HG02852 (cell line): Measurements from ENCODE around the gene ZCCHC4.
A peak's percentile ranks its signal among the peaks of the same experiment; 100 is the strongest.

Experiments used
- ATAC-seq: cut with Tn5 transposase; IDR thresholded peaks from one replicate; pipeline ENCODE4 v1.9.1; 2021; ENCODE audit warnings: mild to moderate bottlenecking, moderate library complexity; ENCODE audit not compliant: unreplicated experiment

ZCCHC4 gene, protein sequence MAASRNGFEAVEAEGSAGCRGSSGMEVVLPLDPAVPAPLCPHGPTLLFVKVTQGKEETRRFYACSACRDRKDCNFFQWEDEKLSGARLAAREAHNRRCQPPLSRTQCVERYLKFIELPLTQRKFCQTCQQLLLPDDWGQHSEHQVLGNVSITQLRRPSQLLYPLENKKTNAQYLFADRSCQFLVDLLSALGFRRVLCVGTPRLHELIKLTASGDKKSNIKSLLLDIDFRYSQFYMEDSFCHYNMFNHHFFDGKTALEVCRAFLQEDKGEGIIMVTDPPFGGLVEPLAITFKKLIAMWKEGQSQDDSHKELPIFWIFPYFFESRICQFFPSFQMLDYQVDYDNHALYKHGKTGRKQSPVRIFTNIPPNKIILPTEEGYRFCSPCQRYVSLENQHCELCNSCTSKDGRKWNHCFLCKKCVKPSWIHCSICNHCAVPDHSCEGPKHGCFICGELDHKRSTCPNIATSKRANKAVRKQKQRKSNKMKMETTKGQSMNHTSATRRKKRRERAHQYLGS

DNA sequence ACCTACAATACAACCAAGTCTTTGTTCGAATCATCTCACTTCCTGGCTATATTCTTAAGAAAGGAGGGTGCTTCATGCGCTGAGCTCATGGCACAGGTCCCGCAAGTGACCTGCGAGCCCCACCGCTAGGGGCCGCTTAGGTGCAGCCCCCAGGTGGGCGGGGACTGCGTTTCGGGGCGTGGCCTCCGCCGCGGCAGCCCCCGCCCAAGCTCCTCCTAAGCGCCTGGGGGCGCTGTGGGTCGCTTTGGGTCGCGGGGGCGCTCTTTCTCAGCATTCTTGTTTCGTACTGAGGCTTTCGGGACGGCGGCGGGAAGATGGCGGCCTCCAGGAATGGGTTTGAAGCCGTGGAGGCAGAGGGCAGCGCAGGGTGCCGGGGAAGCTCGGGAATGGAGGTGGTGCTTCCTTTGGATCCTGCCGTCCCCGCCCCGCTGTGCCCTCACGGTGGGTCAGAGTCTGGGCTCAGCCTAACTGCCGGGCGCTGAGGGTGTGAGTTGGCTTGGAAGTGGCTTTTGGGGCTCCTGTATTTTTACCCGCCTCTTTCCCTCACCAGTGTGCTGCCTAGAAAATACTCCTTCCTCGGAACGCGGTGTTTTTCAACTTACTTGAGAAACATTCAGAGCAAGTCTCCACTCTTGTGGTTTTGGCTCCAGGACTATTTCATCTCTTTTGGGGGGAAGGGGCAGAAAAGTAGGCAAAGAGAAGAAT, at the start of gene ZCCHC4:
Gene ZCCHC4 (plus strand): TSS at position 279 of the 705 bp plus-strand sequence. CDS start 36 bp downstream, at position 315.
- peak; percentile 77 for ATAC-seq

DNA sequence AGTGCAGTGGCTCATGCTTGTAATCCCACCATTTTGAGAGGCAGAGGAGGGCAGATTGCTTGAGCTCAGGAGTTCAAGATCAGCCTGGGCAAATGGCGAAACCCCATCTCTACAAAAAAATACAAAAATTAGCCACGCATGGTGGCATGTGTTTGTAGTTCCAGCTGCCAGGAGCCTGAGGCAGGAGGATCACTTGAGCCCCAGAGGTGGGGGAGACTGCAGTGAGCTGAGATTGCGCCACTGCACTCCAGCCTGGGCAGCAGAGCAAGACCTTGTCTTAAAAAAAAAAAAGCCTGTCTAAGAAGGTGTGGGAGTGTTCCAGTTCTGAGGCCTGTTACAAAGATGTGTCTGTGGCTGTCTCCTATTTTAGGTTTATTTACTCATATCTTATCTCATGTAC, 40.7 kb upstream of the ZCCHC4 start:
- no peak for ATAC-seq

DNA sequence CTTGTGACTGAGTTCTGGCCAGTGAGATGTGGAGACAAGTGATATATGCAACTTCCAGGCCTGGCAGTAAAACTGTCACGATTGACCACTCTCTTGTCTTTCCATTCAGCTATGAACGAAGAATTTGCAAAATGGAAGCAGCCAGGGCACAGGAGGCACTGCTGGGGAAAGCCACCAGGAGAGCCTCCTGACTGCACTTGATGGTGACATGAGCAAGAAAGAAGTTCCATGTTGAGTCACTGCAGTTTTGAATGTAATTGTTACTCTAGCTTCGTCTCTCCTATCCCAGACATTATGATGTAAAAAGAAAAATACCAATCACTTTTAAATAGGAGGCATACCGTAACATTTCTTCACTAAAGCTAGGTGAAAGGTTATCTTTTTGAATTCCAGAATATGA, 32.4 kb upstream of the ZCCHC4 start:
- ATAC-seq: no peak

DNA sequence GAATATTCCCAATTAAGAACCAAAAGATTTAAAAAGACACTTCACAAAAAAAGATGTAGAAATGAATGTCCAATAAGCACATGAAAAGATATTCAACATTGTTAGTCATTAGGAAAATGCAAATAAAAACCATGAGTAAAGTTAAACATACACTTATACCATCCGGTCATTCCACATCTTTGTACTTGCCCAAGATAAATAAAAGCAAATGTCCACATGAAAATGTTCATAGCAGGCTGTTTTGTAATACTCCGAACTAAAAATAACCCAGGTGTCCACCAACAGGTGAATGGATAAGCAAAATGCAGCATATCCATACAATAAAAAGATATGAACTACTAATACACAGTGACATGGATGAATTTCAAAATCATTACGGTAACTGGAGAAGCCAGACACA, 28.6 kb upstream of the ZCCHC4 start:
- no peak for ATAC-seq

DNA sequence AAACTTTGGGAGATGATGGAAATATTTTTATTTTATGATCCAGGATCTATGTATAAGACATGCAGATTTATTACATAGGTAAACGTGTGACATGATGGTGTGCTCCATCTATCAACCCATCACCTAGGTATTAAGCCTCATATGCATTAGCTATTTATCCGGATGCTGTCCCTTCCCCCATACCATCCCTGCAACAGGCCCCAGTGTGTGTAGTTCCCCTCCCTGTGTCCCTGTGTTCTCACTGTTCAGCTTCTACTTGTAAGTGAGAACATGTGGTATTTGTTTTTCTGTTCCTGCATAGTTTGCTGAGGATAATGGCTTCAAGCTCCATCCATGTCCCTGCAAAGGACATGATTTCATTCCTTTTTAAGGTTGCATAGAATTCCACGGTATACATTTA, 28.1 kb upstream of the ZCCHC4 start:
- no peak for ATAC-seq

DNA sequence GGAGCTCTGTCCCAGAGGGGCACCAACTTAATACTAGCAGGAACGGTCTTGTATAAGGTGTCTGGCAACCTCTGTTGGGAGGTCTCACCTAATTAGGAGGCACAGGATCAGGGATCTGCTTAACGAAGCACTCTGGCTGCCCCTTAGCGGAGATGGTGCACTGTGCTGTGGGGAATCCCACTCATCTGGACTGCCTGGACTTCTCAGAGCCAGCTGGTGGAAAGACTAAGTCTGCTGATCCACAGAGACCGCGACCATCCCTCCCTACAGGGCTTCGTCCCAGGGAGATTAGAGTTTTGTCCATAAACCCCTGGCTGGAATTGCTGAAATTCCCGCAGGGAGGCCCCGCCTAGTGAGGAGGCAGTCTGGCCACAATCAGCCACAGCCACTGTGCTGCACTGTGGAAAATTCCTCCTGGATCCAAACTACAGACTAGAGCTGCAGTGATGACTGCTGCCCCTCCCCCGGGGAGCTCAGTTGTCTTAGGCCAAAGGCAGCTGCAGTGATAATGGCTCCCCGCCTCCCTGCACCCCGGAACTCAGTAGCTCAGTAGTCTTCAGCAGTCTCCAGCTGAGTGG, 22.0 kb upstream of the ZCCHC4 start:
- no peak for ATAC-seq

DNA sequence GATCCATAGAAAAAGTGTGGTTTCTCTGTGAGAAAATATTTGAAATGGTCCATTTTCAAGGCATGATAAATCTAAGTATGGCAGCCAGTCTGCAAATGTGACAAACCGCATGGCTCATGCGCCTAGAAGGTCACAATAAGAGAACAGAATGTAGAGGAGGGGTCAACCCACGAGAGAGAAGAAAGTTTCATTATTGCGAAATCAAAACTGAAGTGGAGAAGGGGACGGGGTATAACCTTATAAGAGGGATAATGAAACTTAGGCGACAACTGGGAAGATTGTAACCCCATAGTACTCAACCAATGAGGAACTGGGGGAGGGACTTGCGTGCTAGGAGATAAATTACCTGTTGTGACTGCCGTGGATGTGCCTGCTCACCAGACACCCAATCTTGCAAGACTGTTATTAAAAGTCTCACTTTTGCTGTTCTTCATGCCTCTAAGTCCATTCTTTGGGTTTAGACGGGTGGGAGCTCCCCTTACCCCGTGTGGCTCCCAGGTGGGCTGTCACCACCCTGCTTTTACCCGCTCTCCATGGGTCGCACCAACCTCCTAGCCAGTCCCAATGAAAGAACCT, 21.3 kb upstream of the ZCCHC4 start:
- ATAC-seq: no peak

DNA sequence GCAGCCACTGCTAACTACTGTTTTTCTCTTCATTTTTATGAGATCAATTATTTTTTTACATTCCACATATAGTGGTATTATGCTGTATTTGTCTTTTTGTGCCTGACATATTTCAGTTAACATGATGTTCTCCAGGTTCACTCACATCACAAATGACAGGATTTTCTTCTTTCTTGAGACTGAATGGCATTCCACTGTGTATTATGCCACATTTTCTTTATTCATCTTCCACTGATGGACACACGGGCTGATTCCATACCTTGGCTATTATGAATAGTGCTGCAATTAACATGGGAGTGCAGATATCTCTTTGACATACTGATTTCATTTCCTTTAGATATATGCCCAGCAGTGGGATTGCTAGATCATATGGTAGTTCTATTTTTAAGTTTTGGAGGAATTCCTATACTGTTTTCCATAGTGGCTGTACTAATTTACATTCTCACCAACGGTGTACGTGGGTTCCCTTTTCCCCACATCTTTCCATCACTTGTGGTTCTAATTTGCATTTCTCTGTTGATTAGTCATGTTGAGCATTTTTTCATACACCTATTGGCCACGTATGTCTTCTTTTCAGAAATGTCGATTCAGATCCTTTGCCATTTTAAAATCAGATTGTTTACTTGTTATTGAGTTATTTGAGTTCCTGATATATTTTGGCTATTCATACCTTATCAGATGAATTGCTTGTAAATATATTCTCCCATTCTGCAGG, 14.9 kb upstream of the ZCCHC4 start:
- ATAC-seq: no peak

DNA sequence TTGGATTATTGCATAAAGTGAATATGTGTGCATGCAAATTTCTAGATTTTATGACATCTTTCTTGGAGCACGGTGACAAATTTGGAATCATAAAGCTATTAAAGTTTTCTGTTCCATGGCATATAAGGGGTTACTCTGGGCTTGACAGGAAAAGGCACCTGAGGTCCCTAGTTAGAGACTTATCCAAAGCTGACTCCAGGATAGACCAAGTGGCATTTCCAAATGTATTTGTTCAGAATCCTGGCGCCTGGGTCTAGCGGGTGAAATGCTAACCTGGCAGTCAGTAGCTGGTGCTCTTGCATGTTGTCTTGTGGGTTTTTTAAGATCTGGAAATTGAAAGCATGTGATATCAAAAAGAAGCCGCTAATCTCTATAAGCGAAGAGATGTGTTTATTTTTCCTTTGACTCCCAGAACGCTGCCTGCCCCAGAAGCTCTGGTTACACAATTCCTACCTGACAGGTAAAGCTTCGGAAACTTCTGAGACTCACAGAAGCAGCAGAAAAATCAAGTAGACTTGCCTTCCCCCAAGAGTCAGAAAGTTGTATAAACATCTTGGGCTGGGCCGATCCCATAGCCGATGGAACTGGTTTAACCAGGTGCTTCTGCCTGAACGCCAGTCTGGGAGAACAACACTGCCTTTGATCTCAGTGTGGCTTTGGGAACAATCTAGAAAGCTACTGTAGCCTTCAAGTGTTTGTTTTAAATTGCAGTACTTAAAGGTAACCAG, 12.9 kb upstream of the ZCCHC4 start:
- no peak for ATAC-seq

DNA sequence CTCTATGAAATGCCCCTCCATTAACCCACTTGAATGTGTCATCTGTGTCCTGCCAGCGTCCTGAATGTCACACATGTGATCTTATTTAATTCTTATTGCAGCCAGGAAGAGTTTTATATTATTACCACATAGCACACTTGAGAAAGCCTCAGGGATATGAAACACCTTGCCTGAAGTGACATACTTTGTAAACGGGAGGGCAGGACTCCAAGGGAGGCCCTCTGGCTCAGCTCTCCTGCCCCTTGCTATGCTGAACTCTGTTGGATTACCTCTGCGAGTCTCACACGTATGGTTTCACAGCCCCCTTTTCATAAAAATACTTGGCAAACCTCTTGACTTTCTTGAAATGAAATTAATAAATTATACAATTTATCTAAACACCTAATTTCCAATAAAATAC, 11.1 kb upstream of the ZCCHC4 start:
- no peak for ATAC-seq

DNA sequence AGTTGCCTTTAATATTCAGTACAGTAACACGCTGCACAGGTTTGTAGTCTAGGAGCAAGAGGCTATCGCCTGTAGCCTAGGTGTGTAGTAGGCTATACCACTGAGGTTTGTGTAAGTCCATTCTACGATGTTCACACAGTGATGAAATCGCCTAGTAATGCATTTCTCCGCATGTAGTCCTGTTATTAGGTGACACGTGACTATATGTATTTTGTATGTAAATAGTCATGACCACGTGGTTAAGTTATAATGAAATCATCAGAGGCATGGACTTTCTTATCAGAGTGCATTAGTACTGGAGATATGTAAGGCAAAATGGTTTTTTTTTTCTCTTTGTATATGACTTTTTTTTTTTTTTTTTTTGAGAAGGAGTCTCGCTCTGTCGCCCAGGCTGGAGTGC, 9.9 kb upstream of the ZCCHC4 start:
- no peak for ATAC-seq

DNA sequence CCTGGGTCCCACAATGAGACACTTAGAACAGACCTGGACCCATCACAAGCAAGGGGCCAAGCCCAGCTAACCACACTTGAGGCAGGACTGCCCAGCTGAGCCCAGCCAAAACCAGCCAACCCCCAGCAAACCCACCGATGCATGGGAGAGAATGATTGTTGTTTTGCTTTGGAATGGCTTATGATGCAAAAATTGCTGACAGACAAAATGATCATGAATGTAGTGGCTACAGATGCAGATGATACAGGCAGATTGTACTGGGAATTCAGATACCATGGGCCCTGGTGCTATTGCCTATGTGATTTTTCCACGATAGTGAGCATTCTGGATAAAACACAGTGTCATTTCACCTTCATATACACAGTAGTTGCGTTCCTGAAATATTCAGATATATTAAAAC, 9.0 kb upstream of the ZCCHC4 start:
- ATAC-seq: no peak

DNA sequence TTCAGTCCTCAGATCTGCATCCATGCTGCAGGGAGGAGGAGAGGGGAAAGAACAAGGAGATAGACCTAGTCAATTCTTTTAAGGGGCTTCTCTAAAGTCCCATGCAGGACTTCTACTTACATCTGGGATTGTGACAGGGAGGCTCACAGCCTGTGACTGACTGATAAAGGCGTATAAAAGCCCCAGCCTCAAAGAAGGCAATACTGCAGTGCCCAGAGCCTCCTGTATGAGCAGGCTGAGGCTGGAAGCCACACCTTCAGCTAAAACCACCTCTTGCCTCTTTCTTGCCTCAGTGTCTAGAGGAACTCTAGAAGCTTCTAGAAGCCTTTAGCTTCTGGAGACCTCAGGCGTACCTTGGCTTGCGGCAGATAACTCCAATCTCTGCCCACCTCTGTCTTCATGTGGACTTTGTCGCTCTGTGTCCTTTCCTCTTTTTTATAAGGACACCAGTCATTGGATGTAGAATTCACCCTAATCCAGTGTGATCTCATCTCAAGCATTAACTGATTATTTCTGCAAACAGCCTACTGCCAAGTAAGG, 6.0 kb upstream of the ZCCHC4 start:
- no peak for ATAC-seq

DNA sequence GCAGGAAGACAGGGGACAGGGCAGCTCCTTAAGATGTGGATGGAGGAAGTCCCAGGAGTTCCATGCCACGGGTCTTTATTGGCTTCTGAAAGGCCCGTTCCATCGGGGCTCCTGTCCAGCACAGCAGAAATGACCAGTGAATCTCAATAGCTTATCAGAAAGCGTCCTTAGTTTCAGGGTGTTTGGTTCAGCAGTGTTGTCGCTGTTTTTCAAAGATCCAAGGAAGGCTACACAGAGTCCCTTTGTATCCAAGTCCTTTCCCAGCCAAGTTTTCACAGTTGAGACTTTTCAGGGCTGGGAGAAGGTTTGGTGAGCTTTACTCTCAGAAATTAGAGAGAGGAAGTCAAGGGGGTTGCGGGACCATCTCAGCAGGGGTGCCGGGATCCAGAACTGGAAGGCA, 5.0 kb upstream of the ZCCHC4 start:
- no peak for ATAC-seq

DNA sequence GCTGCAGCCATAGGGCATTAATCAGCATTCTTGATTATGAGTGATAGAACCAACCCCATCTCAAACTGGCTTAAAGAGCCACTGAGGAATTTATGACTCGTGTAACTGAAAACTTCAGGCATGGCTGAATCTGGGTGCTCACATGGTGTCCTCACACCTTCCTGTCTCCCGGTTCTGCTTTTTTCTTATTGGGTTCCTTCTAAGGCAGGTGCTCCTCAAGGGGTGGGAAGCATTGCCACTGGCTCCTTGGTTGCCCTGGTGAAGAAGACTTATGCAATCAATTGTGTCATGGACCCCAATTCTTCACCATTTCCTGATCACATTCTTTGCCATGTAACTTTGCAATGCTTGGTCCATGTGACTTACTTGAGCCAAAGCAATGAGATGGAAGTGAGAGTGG, 4.3 kb upstream of the ZCCHC4 start:
- ATAC-seq: no peak

DNA sequence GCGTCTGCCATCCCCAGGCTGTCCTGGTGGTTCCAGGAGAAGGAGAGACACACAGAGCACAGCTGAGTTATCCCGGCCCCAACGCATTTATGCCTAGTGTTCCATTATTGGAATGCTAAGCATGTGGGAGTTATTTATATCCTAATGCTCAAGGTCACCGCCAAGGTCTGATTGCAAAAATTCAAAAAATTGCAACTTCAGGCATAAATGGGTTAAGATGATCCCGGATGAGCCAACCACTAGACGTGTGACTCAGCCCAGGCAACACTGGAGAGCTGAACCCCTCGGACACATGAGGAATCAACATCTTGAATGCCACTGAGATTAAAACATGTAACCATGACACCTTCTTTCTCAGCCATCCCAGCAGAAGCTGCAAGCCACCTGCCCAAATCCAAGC, 3.8 kb upstream of the ZCCHC4 start:
- no peak for ATAC-seq

DNA sequence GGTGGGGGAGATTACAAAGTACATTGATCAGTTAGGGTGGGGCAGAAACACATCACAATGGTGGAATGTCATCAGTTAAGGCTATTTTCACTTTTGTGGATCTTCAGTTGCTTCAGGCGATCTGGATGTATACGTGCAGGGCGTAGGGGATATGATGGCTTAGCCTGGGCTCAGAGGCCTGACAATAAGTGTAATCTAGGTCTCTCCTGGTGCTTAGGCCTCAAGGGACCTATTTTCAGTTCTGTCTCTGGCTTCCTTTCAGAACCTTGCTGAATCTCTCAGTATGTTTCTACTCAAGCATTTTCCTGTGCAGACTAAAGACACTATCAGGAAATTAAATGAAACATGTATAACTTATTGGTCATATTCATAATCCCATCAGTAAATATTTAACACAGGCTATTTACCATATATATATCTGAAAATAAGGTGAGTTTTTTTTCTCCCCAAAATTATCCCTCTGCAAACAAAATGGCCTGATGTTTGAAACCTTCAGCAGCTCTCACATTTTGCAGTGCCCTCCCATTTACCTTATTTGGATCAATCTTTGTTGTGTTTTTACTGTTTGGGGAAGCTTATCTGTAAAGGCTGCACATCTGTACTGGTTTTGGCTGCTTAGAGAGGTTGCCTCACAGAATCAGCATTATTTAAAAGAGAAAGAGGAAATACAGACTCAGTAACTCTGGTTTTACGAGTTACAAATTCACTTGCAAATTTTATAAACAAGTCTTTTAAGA, 2.3 kb upstream of the ZCCHC4 start:
- peak; percentile 60 for ATAC-seq

DNA sequence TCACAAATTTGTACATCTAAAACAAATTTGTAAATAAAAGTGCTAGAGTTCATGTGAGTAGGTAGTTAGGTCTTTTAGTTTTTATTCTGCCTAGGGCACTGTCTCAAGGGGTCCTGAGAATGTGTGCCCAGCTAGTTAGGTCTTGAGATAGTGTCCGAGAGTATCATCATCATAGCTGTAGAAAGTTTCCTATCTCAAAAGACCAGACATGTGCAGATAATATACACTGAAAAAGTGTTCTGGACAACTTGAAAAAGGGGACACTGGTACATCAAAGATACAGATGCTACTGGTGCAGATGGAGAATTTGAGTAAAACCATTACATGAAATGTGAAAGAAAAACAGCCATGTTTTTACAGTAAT, 1.8 kb upstream of the ZCCHC4 start:
- ATAC-seq: peak; percentile 13

DNA sequence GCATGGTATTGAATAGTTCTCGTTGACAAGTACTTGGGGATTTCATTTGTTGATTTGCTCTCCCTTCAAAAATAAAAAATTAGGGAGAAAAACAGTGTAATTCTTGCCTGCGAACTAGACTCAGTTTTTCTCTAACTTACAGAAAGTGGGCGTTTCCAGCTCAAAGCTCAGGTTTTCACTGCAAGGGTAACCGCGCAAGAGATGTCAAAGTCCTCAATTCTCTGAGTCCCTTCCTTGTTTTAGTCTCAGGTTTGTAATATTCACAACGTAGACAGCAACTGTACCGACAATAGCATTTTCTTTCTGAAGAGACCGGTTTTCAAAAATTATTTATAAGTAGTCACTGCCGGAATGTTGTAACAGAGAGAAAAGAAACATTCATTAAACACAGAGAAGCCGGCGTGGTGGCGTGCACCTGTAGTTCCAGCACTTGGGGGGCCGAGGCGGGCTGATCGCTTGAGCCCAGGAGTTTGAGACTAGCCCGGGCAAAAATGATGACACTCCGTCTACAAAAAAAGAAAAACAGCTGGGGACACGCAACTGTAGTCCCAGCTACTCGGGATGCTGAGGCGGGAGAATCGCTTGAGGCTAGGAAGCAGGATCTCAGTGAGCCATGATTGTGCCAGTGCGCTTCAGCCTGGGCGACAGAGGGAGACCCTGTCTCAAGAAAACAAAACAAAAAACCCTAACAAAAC, 774 bp downstream of the ZCCHC4 start:
- no peak for ATAC-seq
